ENCODE data around the gene BUB3.

GRCh38 chr10:123150986-123151736 is 3.0 kb upstream of the BUB3 start:
- TF ChIP-seq CTCF (IDR thresholded peaks at IDR 0.05) (no peak), POLR2A (IDR thresholded peaks at IDR 0.05) (no peak)

Data from testis (tissue), 2 donors.